Panc1 (cell line): ENCODE data around the gene NECAB2.

Source experiments
- CTCF ChIP-seq: fragments of 450-650 bp; IDR thresholded peaks from 2 replicates; pipeline ENCODE4 v1.5.1; 2017; ENCODE audit warnings: mild to moderate bottlenecking
- POLR2AphosphoS5 ChIP-seq: IDR thresholded peaks from 2 replicates; pipeline ENCODE4 v1.6.1; 2012; ENCODE audit warnings: mild to moderate bottlenecking, low read depth, low read length, moderate library complexity
- REST ChIP-seq, 2 experiments: IDR thresholded peaks; 2 replicates each; pipeline ENCODE4 v1.6.1; 2011 to 2012; ENCODE audit warnings: low read depth in 2 of 2, control low read depth in 1 of 2, low read length in 1 of 2, mild to moderate bottlenecking in 1 of 2, moderate library complexity in 1 of 2; ENCODE audit not compliant: insufficient read depth in 1 of 2
- SIN3A ChIP-seq: IDR thresholded peaks from 2 replicates; pipeline ENCODE4 v1.6.1; 2012; ENCODE audit warnings: low read depth, mild to moderate bottlenecking, low read length, moderate library complexity, borderline replicate concordance; ENCODE audit not compliant: insufficient read depth

- no peak for TF ChIP-seq CTCF
- no peak for TF ChIP-seq SIN3A
- TF ChIP-seq POLR2AphosphoS5 = no peak
- no peak for TF ChIP-seq REST (IDR thresholded peaks at IDR 0.05; ENCODE audit: insufficient read depth in 1 of 2, low read depth in 2 of 2, low read length in 1 of 2)
Measured at GRCh38 chr16:83971165-83972130, 3.4 kb downstream of the NECAB2 start.
